Stomach (tissue), 9 donors: Measurements from ENCODE around the gene NDFIP1. TPM values are rescaled to one million over a fixed set of nuclear protein-coding genes. Genes with fewer than 3 reads are reported as not detected.

Experiments used
- DNase-seq, 2 donors: peaks; one replicate each; pipeline versions ENCODE4 v3.0.0 to v3.0.0-alpha.2; 2013 to 2019
- H3K27ac ChIP-seq, 5 donors: fragments of 200-600 bp in 4 of 5; sonication (generic) in 4 of 5; one replicate each; pipeline ENCODE4 v1.5.1; 2013 to 2019; ENCODE audit warnings: mild to moderate bottlenecking in 1 of 5, moderate library complexity in 1 of 5
- H3K27me3 ChIP-seq, 3 donors: fragments of 200-600 bp; sonication (generic); one replicate each; pipeline ENCODE4 v1.5.1; 2017 to 2019; ENCODE audit warnings: mixed run types in 1 of 3
- H3K36me3 ChIP-seq, 4 donors: fragments of 200-600 bp; sonication (generic); 1 replicate in 3 of 4; 2 replicates in 1 of 4; pipeline ENCODE4 v1.5.1; 2016 to 2019
- H3K4me1 ChIP-seq, 4 donors: fragments of 200-600 bp; sonication (generic); one replicate each; pipeline ENCODE4 v1.5.1; 2016 to 2019
- H3K4me3 ChIP-seq, 4 donors: fragments of 200-600 bp; sonication (generic) in 3 of 4; one replicate each; pipeline ENCODE4 v1.5.1; 2016 to 2019; ENCODE audit warnings: mild to moderate bottlenecking in 1 of 4
- H3K9me3 ChIP-seq, 4 donors: fragments of 200-600 bp; sonication (generic); one replicate each; pipeline ENCODE4 v1.5.1; 2016 to 2019
- CTCF ChIP-seq, 7 experiments: fragments of 450-650 bp in 4 of 7; fragments of 200-600 bp in 3 of 7; sonication (generic) in 3 of 7; IDR thresholded peaks; one replicate each; pipeline ENCODE4 v1.5.1; 2016 to 2019; ENCODE audit warnings: antibody characterized with exemption in 7 of 7, control low read depth in 2 of 7, mild to moderate bottlenecking in 1 of 7
- EP300 ChIP-seq: sonication (generic); formaldehyde crosslinking; IDR thresholded peaks from one replicate; pipeline ENCODE4 v1.6.1; 2017; ENCODE audit warnings: antibody characterized with exemption
- POLR2A ChIP-seq, 4 donors: fragments of 450-650 bp; IDR thresholded peaks; one replicate each; pipeline ENCODE4 v1.6.1; 2016; ENCODE audit warnings: antibody characterized with exemption in 4 of 4, control low read depth in 2 of 4, mild to moderate bottlenecking in 1 of 4, moderate library complexity in 1 of 4
- POLR2AphosphoS5 ChIP-seq, 3 donors: sonication (generic); formaldehyde crosslinking; IDR thresholded peaks; one replicate each; pipeline ENCODE4 v1.6.1; 2016; ENCODE audit warnings: antibody characterized with exemption in 3 of 3
- WGBS, 5 donors: extraction: QIAGEN DNeasy Blood & Tissue Kit in 3 of 5; methylation state at CpG; one replicate each; pipeline versions ENCODE4 v1.1.5 to v1.1.7; 2013 to 2018; 5-methylcytosine and 5-hydroxymethylcytosine counted together
- intact Hi-C: fragments of 100-400 bp; cut with DNase I; formaldehyde crosslinking; loops from one replicate; pipeline ENCODE4 v1.15.1; 2023; ENCODE audit warnings: low total_unique reads
- polyA plus RNA-seq, 3 donors: library from polyadenylated mRNA; stranded (reverse); fragments of 200-250 nt; gene quantifications; one replicate each; pipeline ENCODE4 v1.2.3, GENCODE V29; 2013
- total RNA-seq, 5 donors: library from RNA; depleted of rRNA; stranded (reverse); fragments of >200 nt; gene quantifications; one replicate each; pipeline versions ENCODE4 v1.1.0 to v1.2.3, GENCODE V29; 2014 to 2016
- donor health status: healthy with polysubstance abuse.
- donor health status: Bipolar disorder and iron deficiency.
- donor health status: healthy.

NDFIP1 gene
- total and polyA plus RNA-seq, 8 donors = 20.2 to 123 (median 27.5) TPM

- Histone ChIP-seq H3K4me1 (peaks cover 0 to 49% (median 23%) of the 10 kb centered on the region in 4 donors), H3K9me3 (no peaks in the 10 kb centered on the region), H3K27me3 (no peaks in the 10 kb centered on the region), H3K36me3 (peaks cover 7 to 26% (median 22%) of the 10 kb centered on the region in 4 donors), H3K27ac (no peak overlapping the region), H3K4me3 (no peak overlapping the region)
- TF ChIP-seq POLR2AphosphoS5 (IDR thresholded peaks at IDR 0.05) = no peak
- TF ChIP-seq POLR2A (IDR thresholded peaks at IDR 0.05) = no peak
- no peak for TF ChIP-seq EP300
- TF ChIP-seq CTCF (IDR thresholded peaks at IDR 0.05) = no peak
- intact Hi-C loops = no loop called here
- no peak for DNase-seq
- WGBS, 5 donors = 83 to 88% (median 85%) methylated on average over 11 of the region's 11 CpGs
These were observed 21.0 kb downstream of the NDFIP1 start for GRCh38 chr5:142129446-142130066.

GRCh38 chr5:142131394-142131793, 22.8 kb downstream of the NDFIP1 start:
- TF ChIP-seq CTCF (IDR thresholded peaks at IDR 0.05) = no peak
- no peak for TF ChIP-seq POLR2AphosphoS5 (IDR thresholded peaks at IDR 0.05)
- no peak for TF ChIP-seq POLR2A (IDR thresholded peaks at IDR 0.05)
- TF ChIP-seq EP300 = no peak
- Histone ChIP-seq H3K4me1 (peaks cover 0 to 47% (median 23%) of the 10 kb centered on the region in 4 donors), H3K36me3 (peaks cover 9 to 40% (median 34%) of the 10 kb centered on the region in 4 donors), H3K27me3 (no peaks in the 10 kb centered on the region), H3K9me3 (no peaks in the 10 kb centered on the region), H3K27ac (no peak overlapping the region), H3K4me3 (no peak overlapping the region)
- intact Hi-C loops = no loop called here
- no peak for DNase-seq
- 92 to 97% (median 95%) methylated on average over 3 of the region's 3 CpGs for WGBS, 5 donors

- 94 to 99% (median 97%) methylated on average over 3 of the region's 3 CpGs for WGBS, 5 donors
- no peak overlapping the region for H3K4me3 ChIP-seq
- no peaks in the 10 kb centered on the region for H3K27me3 ChIP-seq
- intact Hi-C loops = no loop called here
- peaks cover 0 to 37% (median 17%) of the 10 kb centered on the region in 4 donors for H3K4me1 ChIP-seq
- DNase-seq = no peak
- H3K27ac ChIP-seq = peak overlapping the region in 1 of 5 donors; percentile 33
- H3K36me3 ChIP-seq = peaks cover 13 to 55% (median 49%) of the 10 kb centered on the region in 4 donors
- H3K9me3 ChIP-seq = no peaks in the 10 kb centered on the region
- TF ChIP-seq POLR2A (IDR thresholded peaks at IDR 0.05) = no peak
- no peak for TF ChIP-seq EP300
- no peak for TF ChIP-seq CTCF (IDR thresholded peaks at IDR 0.05)
- no peak for TF ChIP-seq POLR2AphosphoS5 (IDR thresholded peaks at IDR 0.05)
These were observed 24.3 kb downstream of the NDFIP1 start for GRCh38 chr5:142132916-142133315.

GRCh38 chr5:142133330-142134206, 25.0 kb downstream of the NDFIP1 start:
- intact Hi-C loops = no loop called here
- no peaks in the 10 kb centered on the region for H3K9me3 ChIP-seq
- DNase-seq = no peak
- TF ChIP-seq POLR2AphosphoS5 (IDR thresholded peaks at IDR 0.05) (no peak), CTCF (IDR thresholded peaks at IDR 0.05) (no peak), EP300 (no peak), POLR2A (IDR thresholded peaks at IDR 0.05) (no peak)
- WGBS, 5 donors = 61 to 90% (median 79%) methylated on average over 3 of the region's 3 CpGs
- H3K4me3 ChIP-seq = no peak overlapping the region
- H3K4me1 ChIP-seq = peaks cover 0 to 30% (median 14%) of the 10 kb centered on the region in 4 donors
- H3K27ac ChIP-seq = peak overlapping the region in 2 of 5 donors; percentile 7 to 34
- H3K27me3 ChIP-seq = no peaks in the 10 kb centered on the region
- H3K36me3 ChIP-seq = peaks cover 13 to 61% (median 55%) of the 10 kb centered on the region in 4 donors
